NAMALWA (cell line): ENCODE results near the gene SDK1.
"Not testable (repeated sequence)": the region's sequence is repeated elsewhere in the genome, so short reads cannot be mapped to it uniquely, and the experiment has no call there.

Experiments used
- DNase-seq: peaks from one replicate; pipeline ENCODE4 v3.0.0-alpha.2; 2015; ENCODE audit warnings: low spot score

The SDK1 gene

DNA sequence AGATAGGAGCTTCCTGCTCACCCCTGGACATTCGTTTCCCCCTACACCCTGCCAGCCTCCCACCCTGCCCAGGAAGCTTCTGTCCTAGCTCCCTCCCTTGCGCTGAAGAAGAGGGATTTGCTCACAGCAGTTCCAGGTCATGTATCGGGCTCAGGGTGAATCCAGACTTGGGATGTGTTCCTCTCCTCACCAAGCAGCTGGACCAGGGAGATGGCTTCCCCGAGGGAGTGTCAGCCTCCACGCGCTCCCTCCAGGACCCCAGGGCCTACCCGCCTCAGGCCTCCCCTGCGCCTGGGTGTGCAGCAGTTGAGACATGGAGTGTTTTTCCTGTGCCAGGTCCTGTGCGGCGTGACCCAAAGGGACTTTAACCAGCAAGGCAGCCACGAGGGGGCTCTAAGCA, 945.5 kb downstream of the SDK1 start:
- no peak for DNase-seq

DNA sequence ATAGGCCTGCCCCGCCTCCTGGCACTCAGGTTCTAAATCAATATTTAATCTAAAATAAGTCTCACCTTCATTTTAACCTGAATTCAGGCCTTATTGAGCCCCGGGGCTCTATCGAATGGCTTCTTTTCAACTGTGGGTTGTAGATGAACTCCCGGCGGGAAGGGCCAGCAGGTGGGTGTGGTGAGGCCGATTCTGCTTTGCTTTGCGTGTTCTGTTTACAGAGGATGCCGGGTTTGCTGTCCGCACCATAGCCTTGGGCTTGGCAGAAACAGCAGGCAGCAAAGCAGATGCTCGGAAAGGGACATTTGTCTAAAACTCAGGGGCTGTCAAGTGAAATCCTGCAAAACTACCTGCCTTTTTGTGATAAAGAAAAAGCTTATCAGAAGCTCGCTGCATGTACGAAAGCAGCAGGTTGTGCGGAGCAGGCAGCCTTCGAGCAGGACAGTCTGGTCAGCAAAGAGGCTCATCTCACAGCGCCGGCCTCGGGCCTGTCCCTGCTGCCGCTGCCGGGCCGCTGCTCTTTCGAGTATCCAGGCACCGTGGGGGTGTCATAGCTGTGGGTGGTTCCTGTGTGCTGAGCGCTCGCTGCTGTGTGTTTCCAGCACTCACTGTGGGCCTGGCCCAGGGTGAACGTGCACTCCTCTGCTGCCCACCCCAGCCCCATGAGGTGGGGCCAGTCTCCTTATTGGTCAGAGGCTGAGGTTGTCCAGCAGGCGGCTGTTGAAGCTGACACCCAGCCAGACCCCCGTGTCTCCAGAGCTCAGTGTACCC, 946.2 kb downstream of the SDK1 start:
- DNase-seq: no peak

DNA sequence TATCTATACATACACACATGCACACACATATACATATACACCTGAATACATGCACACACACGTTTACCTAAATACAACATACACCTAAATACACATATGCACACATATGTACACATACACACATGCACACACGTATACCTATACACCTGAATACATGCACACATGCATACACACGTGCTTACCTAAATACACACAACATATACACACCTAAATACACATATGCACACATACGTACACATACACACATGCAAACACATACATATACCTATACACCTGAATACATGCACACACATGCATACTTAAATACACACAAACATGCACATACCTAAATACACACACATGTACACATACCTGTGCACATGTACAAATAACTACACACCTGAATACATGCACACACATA, 947.2 kb downstream of the SDK1 start:
- DNase-seq: no peak

DNA sequence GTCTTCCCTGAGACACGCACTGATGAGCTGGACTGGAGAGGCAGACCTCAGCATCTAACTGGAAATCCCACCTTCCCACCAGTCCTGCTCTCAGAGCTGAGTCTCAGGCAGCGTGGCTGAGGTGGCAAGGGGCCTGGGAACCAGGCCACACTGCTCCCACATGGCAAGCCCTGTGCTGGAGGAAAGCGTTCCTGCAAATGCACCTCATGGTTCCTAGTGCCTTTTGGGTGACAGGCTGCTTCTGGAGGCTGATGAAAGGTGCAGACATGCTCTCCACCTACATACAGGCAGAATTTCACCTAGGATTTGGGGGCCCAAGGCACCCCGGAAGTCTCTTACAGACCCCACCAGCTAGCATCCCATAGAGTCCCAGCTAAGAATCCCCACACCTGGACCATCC, 948.2 kb downstream of the SDK1 start:
- DNase-seq: no peak

DNA sequence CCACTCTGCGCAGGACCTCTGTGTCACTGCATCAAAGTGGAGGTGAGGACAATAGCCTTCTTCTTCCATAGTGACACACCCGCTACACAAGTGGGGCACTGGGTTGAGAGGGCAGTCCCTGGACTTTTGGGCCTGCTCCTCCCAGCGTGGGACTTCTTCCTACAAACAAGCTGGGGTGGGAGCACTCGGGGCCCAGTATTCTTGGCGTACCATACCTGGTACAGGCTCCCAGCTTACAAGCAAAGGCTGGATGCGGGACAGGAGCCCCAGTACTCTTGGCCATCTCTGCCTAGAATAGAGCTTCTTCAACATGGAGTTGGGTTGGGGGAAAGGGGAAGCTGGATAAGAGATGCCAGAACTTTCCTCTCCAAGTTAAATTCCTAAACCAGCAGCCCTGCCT, 954.3 kb downstream of the SDK1 start:
- DNase-seq: no peak

DNA sequence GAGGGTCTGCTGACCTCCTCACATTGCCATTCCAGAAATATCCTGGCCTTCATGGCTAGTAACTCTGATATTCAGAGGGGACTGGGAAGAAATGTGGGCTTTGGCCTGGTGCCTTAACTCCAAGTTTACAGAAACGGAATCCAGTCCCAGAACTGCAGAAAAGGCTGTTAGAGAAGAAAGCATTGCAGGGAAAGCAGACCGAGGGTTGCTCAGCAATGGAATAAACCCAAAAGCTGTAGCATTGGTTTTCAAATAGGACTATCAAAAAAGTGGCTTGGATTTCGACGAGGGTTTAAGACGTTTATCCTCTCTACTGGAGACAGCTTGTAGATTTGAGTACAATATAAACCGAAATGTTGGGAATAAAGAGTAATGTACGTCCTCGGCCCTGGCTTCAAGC, 955.2 kb downstream of the SDK1 start:
- no peak for DNase-seq

DNA sequence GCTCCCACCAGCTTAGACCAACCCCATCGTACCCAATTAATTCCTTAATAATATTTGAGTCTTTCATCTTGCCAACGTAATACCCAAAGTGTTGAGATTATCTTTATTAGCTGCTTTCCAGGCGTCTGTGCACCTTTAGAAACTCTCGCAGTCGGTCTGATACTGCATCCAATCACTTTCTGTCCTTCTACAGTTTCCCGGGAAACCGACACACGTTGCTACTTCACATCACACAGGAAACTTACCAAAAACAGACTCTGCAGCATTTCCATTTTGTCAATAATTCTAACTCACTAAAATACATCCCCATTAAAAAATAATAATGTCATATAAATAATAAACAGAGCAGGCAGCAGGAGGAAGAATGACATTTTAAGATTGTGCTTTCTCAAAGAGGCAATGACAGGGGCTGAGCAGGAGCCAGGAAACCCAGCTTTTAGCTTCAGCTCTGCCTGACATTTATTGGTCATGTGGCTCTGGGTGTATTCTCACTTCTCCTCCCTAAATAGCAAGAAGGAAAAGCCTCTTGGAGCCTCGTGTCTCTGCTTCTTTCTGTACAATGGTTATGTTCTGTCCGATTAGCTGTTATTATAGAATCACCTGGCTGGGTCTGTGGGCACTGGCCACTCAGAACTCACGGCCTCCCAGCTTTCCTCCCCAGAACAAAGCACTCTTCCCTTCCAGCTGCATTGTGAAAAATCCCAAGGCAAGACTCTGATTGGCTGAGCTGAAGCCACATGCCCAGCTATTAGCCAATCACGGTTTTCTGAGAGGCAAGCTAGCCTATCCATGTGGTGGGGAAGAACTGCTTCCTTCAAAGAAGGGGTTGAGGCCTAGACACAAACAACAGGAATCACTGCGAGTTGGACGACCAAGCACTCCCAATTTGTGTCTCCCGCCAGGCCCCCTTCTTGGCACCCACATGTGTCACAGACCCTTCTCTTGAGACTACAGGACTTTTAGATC, 956.4 kb downstream of the SDK1 start:
- DNase-seq: no peak

DNA sequence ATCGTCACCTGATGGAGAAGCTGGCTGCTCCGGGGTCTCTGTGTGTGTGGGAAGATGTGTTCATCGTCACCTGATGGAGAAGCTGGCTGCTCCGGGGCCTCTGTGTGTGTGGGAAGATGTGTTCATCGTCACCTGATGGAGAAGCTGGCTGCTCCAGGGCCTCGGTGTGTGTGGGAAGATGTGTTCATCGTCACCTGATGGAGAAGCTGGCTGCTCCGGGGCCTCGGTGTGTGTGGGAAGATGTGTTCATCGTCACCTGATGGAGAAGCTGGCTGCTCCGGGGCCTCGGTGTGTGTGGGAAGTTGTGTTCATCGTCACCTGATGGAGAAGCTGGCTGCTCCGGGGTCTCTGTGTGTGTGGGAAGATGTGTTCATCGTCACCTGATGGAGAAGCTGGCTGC, 959.1 kb downstream of the SDK1 start:
- not testable (repeated sequence) for DNase-seq

DNA sequence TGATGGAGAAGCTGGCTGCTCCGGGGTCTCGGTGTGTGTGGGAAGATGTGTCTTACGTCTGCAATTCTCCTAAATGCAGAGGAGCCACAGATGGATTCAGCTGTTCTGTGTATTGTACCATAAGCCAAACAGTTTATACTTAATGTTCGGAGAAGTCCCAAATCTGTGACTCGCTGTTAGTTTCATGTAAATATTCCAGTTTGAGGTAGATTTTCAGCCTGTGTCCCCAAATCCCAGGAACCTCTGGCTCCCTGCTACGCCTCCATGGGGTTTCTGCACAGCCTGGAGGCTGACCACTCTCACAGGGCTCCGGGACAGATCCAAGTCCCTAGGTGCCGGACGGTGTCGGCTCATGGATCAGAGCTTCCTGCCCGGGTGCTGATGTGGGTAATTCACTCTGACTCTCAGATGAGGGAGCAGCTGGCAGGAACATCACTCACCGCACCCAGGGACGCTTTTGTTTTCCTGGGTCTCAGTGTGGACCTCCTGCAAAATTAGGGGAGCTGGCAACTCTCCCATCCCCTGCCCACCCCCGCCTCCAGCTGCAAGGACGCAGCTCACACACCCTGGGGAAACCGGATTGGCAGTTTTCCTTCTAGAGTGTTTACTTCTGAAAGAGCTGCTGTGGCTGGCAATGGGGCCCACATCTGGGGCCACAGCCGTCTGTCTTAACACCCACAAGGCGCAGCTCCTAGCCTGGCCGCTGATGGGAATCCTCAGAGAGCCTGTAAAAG, 960.0 kb downstream of the SDK1 start:
- DNase-seq: no peak

DNA sequence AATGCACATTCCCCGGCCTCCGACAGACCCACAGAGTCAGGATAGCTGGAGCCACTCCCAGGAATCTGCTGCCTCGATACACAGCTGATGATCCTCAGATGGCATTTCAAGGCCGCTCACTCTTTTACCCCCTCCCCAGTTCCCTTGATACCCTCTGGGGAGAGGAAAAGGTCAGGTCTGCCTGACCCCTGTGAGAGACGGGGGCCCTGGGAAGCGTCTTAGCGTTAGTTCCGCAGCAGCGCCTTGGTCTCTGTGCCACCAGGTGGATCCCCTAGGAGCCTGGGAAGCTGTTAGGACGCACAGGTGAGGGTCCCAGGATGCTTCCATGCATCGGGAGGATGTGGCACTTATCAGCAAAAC, 960.5 kb downstream of the SDK1 start:
- DNase-seq: no peak

DNA sequence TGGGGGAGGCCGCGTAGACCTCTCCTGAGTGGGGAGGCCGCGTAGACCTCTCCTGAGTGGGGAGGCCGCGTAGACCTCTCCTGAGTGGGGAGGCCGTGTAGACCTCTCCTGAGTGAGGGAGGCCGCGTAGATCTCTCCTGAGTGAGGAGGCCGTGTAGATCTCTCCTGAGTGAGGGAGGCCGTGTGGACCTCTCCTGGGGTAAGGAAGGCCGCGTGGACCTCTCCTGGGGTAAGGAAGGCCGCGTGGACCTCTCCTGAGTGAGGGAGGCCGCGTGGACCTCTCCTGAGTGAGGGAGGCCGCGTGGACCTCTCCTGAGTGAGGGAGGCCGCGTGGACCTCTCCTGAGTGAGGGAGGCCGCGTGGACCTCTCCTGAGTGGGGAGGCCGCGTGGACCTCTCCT, 963.2 kb downstream of the SDK1 start:
- DNase-seq: not testable (repeated sequence)

DNA sequence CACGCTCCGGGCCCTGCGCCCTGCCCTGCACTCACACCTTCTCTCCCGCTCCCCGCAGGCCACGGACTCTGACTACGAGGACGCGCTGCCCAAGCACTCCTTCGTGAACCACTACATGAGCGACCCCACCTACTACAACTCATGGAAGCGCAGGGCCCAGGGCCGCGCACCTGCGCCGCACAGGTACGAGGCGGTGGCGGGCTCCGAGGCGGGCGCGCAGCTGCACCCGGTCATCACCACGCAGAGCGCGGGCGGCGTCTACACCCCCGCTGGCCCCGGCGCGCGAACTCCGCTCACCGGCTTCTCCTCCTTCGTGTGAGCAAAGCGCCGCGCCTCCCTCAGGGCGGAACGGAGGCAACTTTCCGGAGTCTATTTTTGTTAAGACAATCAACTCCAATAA, 964.0 kb downstream of the SDK1 start:
- no peak for DNase-seq

DNA sequence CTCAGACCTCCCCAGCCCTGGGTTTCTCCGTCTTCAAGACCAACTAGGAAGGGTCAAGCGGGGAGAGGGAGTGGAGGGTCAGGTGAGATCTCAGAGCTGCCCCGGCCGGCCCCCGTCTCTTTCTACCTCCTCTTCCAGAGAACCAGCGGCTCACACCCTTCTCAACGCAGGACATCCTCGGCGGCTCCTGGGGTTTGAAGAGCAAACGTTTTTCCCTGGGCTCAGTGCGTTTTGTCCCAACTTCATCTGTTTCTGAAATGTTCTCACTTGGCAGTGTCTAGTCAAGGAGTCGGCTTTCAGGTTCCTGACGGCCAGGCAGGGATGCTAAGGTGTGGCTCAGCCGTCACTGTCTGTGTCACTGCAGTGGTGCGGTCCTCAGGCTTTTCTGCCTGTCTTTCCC, 964.6 kb downstream of the SDK1 start:
- no peak for DNase-seq

DNA sequence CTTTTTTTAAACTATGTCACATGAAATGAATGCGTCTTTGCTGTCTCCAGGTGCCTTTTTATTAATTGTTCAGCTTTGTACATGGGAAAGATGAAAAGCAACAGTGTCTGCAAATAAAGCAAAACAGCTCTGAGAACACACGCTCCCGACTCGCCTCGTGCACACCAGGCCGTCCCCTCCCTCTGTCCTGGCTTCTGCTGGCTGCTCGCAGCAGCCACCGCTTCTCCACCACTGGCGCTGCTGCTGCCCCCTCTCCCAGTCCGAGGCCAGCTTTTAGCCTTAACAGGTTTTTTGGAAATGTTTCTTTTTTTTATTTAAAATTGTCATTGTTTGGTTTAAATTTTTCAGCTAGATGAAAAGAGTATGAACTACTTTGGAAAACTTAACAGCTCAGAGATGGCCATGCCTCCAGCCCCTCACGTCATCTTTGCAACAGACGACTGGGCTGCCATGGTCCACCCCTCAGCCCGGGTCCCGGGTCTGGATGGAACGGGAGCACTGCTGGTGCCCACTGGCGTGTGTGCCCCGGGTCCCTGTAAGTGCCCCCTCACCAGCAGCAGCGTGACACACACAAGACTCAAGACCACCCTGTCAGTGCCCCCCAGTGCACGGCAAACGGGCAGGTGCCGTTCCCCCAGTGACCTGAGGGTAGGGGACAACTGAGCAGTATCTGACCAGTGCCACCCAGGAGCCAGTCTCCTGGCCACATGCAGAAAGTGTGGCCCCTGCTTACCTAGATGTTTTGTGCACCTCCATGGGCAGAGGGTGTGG, 965.4 kb downstream of the SDK1 start:
- no peak for DNase-seq

DNA sequence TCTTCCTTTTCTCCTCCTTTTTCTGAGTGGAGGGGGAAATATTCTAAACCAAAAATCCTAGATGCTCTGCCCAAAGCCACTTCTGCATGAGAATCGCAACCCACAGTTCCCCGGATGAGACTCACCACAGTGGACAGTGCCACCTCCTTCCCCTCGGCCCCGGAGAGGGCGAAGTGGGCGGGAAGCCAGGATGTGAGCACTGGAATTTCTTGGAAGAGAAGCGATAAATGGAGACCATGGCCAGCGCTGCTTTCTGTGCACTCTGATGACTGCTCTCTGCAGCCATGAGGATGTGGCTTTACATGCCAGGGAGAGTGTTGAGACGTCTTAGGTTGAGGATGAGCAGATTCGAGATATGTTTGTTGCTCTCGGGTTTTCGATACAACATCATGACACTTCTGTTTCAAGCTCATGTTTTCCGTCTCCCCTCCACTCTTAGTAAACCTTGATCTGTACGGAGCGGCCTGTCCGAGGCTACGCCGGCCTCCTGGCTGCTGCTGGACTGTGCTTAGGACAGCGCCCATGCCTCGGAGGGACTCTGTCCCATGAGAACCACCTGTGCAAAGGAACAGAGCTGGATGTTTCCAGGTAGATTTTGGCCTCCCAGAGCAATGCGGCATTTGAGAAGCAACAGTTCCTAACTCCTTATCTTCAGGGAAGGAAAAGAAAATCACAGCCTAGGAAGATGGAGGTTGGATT, 966.4 kb downstream of the SDK1 start:
- DNase-seq: no peak

DNA sequence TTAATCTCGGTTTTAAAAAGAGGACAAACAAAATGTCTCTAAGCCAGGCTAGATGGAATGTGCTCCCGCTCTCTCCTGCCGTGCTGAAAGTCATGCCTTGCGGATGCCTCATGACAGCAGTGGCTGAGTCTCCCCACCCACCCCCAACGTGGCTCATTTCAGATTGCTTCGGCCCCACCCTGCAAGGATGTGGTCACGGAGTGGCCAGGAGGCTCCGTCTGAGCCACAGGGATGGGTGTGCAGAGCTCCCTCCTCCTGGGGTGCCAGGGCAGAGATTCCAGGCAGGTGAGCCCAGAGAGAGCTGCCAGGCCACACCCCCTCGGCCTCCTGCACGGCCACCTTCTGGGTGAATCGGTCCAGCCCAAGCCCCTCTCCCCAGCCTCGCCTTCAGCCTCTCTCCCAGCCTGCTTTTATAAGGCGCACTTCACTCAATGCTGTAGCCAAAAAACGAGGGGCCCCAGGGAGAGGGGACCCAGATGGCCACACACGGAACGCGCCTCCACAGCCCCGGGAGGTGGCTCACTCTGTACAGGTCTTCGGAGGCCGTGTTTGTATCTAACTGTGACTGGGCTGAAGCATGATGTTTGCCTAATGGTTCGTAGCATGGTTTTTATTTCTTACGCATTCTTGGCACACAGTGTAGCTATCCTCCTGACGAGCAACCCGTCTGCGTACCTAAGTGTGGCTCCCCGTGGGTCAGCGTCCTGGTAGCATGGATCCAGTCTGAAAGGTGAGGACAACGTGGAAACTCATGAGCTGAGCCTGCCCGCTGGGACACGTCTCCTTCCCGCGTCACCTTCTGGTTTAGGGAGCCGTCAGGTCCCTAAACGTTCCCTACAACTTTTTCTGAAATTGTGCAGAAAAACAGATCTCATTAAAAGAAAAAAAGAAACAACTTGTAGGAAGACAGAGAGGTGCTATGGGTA, 967.3 kb downstream of the SDK1 start:
- DNase-seq: no peak

DNA sequence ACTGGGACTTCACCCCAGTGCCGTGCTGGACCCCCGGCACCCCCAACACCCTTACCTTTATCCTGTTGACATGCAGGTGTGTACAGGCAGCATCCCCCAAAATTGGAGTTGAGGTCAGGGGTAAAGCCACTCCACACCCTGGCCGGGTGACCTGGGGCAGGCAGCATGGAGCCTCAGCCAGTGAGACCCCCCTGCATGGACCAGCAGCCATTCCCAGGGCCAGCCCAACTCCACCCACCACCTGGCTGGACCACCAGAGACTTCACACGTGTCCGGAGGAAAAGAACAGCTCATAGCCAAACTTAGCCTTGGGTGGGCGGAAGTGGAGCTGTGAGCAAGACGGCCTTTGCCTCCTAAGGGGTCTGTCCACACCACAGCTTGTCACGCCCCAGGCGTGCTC, 968.0 kb downstream of the SDK1 start:
- DNase-seq: no peak

DNA sequence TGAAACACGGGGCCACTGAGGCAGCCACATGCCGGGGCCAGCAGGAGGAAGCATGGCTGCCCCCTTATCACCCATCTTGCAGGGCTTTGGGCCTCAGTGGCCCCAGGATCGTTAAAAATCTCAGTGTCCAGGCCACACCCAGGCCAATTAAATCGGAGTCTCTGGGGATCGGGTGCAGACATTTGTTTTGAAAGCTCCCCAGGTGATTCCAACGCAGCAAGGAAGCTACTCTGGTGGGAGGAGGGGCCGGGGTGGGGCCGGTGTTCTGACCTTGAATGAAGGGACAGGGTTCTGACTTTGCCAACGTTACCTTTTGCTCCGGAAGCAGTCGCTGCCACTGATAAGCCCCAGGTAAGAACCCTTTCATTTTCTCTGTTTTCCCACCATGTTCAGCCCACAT, 968.7 kb downstream of the SDK1 start:
- no peak for DNase-seq

DNA sequence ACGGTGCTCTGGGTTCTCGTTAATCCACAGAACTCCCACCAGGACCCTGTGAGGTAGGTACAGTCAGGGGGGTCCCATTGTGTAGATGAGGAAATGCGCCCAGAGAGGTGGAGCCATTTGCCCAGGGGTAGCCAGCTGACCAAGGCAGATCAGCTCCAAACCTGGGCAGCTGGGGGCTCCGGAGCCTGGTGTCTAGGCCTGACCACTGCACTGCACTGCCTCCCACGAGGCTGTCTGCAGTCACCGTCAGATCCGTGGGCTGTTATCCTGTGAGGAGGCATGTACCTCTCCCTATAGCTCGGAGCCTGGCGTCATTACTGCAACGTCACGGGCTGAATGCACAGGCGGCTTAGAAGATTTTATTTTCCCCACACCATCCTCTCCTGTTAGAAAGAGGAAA, 969.2 kb downstream of the SDK1 start:
- DNase-seq: no peak
